ENCODE results near the gene PSMG1. TPM values are rescaled to one million over a fixed set of nuclear protein-coding genes. Genes with fewer than 3 reads are reported as not detected.
"Not testable (repeated sequence)": the region's sequence is repeated elsewhere in the genome, so short reads cannot be mapped to it uniquely, and the experiment has no call there.

Gene PSMG1, protein sequence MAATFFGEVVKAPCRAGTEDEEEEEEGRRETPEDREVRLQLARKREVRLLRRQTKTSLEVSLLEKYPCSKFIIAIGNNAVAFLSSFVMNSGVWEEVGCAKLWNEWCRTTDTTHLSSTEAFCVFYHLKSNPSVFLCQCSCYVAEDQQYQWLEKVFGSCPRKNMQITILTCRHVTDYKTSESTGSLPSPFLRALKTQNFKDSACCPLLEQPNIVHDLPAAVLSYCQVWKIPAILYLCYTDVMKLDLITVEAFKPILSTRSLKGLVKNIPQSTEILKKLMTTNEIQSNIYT
- 17.4 TPM for total RNA-seq
- long read RNA-seq, transcript PSMG1-201 (7 exons, 2,154 nt) = major isoform, 11 of 11 reads
- long read RNA-seq, partial matches to known transcripts = 0 of 11 reads
- long read RNA-seq, other reads (novel, unspliced or antisense) = 0 of 11 reads

DNA sequence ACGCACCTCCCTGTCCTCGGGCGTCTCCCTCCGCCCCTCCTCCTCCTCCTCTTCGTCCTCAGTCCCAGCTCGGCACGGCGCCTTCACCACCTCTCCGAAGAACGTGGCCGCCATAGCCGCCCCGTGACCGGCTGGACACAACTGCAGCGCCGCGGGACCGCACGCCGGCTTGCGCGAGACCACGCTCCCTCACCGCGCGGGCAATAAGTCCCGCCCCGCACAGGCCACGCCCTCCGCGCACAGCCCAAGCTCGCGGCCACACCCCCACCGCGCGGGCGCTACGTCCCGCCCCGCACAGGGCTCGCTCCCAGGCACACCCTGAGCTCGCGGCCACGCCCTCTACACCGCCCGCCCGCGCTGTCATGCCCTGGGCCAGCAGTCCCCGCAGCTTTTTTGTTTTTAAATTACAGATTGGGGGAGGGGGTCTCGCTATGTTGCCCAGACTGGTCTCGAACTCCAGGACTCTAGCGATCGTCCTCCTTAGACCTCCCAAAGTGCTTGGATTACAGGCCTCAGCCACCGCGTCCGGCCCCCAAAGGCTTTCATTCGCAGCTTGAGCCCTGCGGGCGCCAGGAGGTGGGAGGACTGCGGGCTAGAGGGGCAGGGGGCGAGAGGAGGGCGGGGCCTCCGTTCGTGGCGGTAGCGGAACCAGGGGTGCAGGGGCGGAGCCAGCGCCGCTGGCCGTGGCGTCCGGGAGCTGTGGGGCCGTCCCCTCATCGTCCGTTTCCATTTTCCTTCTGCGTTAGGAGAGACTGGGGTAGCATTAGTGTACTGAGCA lies at the start of gene PSMG1:
PSMG1 (minus strand) TSS at position 180 of the 778 bp plus-strand sequence; CDS start at position 114, 66 bp downstream.
- peak; percentile 98 for ATAC-seq (ENCODE audit: poor library complexity)
- intact Hi-C loops (cut with DNase I) = no loop called here

DNA sequence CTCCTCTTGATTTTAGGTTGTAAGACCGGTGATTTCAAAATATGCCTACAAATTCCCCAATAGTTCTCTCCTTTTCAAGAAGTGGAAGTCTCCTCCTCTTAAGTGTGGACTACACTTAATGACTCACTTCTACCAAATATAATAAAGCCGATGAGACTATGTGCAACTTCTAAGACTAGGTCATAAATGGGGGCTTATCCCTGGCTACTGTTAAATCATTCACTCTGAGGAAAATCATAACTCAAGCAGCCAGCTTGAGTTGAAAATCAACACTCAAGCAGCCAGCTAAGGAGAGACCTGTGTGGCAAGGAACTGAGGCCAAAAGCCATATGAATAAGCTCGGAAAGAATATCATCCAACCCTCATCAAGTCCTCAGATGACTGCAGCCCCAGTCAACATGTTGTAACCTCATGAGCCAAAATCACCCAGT lies 49.6 kb upstream of the PSMG1 start:
- ATAC-seq (ENCODE audit: poor library complexity) = no peak
- DNase-seq = no peak
- intact Hi-C loops (cut with DNase I) = no loop called here

More for the DNA sequence above, at the start of gene PSMG1:
- peak; percentile 98 for DNase-seq

DNA sequence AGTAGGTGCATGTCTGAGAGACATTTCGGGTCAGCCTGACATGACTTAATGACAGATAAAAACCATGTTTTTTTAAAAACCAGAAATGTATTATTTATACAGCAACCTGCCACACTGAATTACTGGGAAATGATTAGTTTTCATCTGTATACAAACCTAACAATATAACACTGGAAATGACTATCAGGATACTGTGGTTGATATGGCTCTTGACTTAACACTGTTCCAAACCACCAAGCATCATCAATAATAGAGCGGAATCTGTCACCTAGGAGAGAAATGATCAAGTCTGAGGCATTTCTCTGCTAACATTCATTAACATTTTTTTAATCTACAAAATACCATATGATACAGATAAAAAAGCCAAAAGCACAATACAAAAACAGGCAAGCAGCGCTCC lies 41.7 kb upstream of the PSMG1 start:
- no peak for DNase-seq
- intact Hi-C loops (cut with DNase I) = no loop called here
- ATAC-seq (ENCODE audit: poor library complexity) = no peak

DNA sequence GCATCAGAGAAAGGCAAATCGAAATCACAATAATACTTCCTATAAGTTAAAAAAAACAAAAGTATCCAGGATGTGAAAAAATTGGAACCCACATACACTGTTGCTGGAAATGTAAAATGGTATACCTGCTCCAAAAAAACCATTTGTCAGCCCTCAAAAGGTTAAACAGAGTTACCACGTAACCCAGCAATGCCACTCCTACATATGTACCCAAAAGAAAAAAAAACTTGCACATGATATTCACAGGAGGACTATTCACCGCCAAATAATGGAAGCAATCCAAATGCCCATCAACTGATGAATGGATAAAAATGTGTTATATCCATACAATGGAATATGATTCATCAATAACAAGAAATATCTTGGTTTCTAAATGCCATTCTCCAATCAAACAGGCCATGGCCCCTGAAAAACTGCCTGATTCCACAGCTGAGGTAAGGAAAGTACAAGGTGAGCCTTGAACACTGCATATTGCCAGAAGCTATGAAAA lies 38.8 kb upstream of the PSMG1 start:
- no peak for ATAC-seq (ENCODE audit: poor library complexity)
- intact Hi-C loops (cut with DNase I) = no loop called here
- no peak for DNase-seq

DNA sequence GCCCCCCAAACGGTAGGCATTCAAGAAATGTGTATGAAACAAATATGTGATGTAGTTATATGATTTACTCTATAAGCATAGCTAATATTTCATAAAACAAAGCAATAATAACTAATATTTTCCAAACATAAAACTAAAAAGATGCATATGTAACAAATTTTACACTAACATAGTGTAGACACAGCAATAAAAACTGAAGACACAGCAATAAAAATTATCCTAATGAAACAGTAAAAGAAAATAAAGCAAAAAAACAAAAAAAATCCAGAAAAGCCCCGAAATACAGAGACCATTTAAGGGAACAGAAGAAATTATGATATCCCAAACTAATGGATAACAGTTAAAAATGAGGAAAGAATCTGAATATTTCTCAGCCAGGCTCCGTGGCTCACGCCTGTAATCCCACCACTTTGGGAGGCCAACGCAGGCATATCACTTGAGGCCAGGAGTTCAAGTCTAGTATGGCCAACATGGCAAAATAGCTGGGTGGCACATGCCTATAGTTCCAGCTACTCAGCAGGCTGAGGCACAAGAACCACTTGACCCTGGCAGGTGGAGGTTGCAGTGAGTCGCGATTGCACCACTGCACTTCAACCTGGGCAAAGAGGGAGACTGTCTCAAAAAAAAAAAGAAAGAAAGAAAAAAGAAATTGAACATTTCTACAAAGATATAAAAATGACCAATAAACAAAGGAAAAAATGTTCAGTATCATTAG lies 38.2 kb upstream of the PSMG1 start:
- no peak for DNase-seq
- intact Hi-C loops (cut with DNase I) = no loop called here

DNA sequence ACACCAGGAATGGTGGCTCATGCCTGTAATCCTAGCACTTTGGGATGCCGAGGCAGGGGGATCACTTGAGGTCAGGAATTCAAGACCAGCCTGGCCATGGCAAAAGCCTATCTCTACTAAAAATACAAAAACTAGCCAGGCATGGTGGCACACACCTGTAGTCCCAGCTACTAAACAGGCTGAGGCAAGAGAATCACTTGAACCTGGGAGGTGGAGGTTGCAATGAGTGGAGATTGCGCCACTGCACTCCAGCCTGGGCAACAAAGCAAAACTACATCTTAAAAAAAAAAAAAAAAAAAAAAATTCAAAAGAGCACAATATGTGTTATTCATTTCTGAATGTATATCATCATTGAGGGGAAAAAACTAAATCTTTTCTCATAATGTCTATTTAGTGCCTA lies 37.6 kb upstream of the PSMG1 start:
- DNase-seq; ATAC-seq (ENCODE audit: poor library complexity); intact Hi-C loops (cut with DNase I): not testable (repeated sequence)

More for the DNA sequence above, 38.2 kb upstream of the PSMG1 start:
- no peak for ATAC-seq (ENCODE audit: poor library complexity)

DNA sequence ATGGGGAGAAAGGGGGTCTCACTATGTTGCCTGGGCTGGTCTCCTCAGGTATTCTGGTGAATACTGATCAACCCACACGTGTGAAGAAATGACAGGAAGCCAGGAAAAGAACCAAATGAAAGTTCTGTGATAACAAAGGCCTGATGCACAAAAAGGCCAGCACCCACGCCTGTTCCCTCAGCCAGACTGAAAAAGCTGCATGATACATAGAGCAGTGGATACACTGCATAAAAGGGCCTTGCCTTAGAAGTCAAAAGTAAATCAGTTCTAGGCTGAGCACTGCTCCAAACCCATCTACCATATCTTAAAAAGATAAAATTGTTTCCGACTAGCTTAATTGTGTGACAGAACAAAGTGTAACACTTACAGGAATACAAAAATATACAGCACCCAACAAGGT lies 36.9 kb upstream of the PSMG1 start:
- intact Hi-C loops (cut with DNase I) = no loop called here

DNA sequence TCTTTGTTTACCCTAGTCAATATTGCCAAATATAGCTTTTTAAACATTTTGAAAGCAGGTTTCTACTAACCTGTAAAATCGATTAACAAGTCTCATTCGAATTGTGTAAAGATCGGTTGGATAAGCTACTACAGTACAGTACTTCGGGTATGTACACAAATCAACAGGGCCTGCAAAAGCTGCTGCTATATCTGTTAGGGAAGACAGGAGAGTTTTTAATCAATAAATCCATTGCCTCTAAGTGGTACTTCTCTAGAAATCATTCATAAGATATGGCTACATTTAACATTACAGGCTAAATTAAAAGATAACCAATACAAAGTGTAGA lies 34.8 kb upstream of the PSMG1 start:
- ATAC-seq (ENCODE audit: poor library complexity) = no peak
- no peak for DNase-seq
- intact Hi-C loops (cut with DNase I) = no loop called here

More for the DNA sequence above, 36.9 kb upstream of the PSMG1 start:
- ATAC-seq (ENCODE audit: poor library complexity) (no peak), DNase-seq (no peak)

DNA sequence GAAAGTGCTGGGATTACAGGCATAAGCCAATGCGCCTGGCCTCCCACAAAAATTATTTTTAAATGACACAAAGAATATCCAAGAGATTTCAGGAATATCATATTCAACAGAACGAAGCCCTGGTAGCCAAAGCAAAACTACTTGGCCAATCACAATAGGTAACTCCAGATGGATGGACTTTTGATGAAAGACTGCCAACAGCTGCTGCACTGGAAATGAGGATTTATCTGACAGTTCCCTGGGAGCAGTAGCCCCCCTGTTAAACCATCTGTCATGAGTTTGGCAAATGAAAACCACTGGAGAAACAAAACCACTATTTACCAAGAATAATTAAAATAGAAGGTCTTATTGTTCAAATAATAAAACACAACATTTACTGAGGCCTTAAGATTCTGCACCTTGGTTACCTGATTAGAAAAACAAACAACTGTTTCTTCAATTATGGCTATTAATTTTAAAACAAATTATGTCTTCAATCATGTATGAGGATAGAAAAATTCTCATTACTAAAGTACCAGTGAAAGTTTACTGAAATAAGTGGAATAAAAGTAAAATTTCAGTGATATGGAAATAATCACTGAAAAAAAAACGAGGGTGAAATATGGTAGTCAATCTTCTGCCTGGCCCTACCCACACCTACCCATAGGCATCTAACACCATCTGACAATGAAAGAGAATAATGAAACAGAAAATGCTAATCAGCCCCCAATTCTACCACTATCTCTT lies 34.3 kb upstream of the PSMG1 start:
- intact Hi-C loops (cut with DNase I) = no loop called here
- ATAC-seq (ENCODE audit: poor library complexity) (no peak), DNase-seq (no peak)

DNA sequence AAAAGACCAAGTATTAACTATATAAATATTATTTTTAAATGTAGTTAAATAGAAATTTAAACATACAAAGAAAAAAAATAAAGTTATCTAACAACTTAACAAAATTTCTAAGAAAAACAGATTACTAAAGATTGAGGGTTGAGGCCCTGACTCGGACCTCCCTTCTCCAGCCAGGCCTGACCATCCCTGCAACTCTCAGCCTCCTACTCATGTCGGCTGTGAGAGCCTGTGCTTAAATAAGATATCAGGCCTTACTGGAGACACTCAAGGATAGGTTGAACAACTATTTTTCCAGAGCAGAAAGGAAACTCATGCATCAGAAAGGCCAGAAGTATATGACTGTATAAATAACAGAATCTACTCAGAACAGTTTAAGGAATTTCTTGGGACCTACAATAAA lies 33.0 kb upstream of the PSMG1 start:
- intact Hi-C loops (cut with DNase I) = no loop called here
- DNase-seq = no peak
- no peak for ATAC-seq (ENCODE audit: poor library complexity)

DNA sequence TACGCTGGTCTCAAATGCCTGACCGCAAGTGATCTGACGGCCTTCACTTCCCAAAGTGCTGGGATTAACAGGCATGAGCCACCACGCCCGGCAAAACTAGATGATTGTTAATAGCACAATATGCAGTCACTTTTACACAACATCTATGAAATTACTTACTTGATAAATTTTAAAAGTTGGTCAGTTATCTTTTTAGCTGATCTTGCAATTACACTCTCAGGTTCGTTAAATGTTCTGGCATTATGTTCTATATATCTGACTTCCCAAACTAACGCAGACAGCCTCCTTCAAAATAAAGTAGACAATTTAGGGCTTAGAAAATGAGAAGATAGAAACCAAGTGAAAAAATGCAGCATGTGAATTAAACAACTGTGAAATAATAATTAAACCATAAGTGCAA lies 31.8 kb upstream of the PSMG1 start:
- no peak for DNase-seq
- intact Hi-C loops (cut with DNase I) = no loop called here
- ATAC-seq (ENCODE audit: poor library complexity) = no peak

DNA sequence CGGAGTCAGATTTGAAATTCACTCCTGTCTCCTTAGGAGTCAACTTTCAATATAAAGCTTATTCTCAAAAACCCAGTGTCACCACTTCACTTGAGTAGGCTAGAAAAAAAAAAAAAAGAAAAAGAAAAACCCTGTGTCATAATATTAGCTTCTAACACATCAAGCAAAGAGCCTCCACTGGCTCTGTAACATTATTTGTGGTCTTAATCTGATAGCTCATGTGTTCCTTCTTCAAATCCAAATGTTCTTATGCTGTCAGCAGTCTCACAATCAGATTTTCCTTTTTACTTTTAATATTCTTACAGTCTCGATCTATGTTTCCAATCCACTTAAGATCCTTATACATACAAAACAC lies 26.1 kb upstream of the PSMG1 start:
- intact Hi-C loops (cut with DNase I) = loop anchor here (10.0 kb wide), 1 partner anchor 55 kb away; no protein-coding TSS in a partner anchor
- no peak for DNase-seq
- no peak for ATAC-seq (ENCODE audit: poor library complexity)

DNA sequence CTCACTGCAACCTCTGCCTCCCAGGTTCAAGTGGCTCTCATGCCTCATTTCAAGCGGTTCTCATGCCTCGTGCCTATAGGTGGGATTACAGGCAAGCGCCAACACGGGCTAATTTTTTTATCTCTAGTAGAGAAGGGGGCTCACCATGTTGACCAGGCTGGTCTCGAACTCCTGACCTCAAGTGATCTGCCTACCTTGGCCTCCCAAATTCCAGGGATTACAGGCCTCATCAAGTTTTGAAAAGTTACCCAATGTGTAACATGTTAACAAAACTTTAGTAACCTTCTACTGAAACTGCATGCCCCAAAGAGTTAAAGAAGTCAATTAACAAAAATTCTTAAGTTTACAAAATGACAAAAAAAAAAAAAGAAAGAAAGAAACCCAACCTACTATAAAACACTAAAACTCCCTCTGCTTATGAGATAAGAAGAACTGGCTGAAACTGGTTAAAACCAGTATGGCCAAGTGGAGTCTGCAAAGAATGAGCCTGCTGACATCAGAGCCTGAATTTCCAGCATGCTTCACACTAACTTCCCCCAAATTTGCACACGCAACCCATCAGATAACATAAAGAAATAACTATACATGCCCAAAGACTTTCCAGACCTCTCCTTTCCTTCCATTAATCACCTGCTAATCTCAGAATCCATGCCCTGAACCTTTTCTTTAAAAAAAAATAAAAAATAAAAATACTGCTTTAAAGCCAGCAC lies 25.5 kb upstream of the PSMG1 start:
- no peak for DNase-seq
- ATAC-seq (ENCODE audit: poor library complexity) = no peak
- intact Hi-C loops (cut with DNase I) = loop anchor here (10.0 kb wide), 1 partner anchor 56 kb away; no protein-coding TSS in a partner anchor

DNA sequence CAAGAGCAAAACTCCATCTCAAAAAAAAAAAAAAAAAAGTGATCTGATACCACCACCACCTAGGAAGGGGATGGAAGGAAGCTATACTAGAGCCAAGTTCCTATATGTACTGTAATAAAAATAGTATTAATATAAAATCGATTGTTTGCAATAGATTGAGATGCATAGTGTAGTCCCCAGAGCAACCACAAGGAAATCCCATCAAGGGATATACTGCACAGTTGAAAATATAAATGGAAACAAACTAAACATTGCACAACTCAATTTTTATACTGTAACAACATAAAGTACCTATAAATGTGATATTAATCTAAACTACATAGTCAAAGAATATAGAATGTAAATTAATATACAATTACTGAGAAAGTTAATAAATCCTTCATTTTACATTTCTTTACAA lies 20.9 kb upstream of the PSMG1 start:
- intact Hi-C loops (cut with DNase I) = loop anchor here (10.0 kb wide), 1 partner anchor 61 kb away; no protein-coding TSS in a partner anchor
- ATAC-seq (ENCODE audit: poor library complexity) (no peak), DNase-seq (no peak)

DNA sequence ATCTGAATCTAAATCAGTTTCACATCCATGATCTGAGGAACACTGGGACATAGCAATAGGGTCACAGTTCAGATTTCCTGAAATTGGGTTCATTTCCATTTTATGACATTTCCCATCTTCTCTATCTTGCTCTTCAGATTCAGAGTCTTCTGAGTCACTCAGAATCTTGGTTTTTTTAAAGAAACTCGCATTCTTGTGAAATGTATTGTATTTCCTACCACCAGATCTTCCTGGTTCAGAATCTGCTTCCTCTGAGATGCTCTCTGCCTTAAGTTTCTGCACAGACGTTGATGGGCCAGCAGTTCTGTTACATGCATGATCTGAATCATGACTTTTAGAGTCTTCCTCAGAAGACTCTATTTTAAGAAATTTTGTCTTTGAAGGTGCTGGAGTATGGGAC lies 15.5 kb upstream of the PSMG1 start:
- no peak for ATAC-seq (ENCODE audit: poor library complexity)
- no peak for DNase-seq
- intact Hi-C loops (cut with DNase I) = no loop called here

DNA sequence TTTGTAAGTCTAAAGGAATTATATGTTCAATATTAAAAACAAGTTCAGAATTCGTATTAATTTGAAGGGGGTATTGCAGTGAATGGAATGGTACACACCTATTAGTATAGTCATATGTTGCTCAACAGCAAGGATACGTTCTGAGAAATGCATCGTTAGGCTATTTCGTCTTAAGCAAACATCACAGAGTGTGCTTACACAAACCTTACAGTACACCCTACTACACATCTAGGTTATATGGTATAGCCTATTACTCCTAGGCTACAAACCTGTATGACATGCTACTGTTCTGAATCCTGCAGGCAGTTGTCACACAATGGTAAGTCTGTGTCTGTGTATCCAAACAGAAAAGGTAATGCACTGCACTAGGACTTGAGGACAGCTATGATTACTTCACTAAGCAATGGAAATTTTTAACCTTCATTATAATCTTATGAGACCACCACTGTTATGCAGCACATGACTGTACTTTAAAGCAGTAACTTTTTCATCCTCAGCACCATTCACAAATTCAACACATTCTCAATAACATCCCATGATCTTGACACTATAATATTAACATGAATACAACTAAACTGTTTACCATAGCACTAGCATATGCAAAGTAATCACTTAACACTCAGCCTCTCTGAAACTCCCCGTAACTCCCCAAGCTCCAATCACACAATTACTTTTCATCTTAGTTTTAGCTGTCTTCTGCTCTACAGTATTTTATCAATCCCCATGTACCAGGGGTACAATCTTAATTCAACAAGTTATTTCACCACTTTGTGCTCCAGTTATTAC lies 14.4 kb upstream of the PSMG1 start:
- intact Hi-C loops (cut with DNase I) = no loop called here
- no peak for ATAC-seq (ENCODE audit: poor library complexity)

DNA sequence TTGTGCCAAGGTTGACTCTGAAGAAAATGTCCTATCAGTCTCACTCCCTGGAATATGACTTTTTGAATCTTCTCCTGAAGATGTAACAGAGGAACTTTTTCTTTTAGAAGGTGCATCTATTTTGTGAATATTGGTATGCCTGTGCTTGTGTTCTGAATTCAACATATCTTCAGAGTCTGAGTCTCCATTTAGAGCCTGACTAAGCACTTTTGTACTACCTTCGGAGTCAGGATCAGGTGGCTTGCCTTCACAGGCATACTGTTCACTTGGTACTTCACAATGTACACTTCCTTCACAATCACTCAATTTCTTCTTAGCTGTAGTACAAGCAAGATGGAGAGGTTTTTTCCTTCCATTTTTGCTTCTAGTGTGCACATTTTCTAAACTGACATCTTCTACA lies 13.6 kb upstream of the PSMG1 start:
- ATAC-seq (ENCODE audit: poor library complexity) (no peak), DNase-seq (no peak)
- intact Hi-C loops (cut with DNase I) = no loop called here

More for the DNA sequence above, 14.4 kb upstream of the PSMG1 start:
- no peak for DNase-seq
